ENCODE measurements around the gene KBTBD2. TPM values are rescaled to one million over a fixed set of nuclear protein-coding genes. Genes with fewer than 3 reads are reported as not detected.
"Not testable (repeated sequence)": the region's sequence is repeated elsewhere in the genome, so short reads cannot be mapped to it uniquely, and the experiment has no call there.

KBTBD2 gene
- total RNA-seq, 1 experiment from 2014 or later = 58.7 TPM

DNA sequence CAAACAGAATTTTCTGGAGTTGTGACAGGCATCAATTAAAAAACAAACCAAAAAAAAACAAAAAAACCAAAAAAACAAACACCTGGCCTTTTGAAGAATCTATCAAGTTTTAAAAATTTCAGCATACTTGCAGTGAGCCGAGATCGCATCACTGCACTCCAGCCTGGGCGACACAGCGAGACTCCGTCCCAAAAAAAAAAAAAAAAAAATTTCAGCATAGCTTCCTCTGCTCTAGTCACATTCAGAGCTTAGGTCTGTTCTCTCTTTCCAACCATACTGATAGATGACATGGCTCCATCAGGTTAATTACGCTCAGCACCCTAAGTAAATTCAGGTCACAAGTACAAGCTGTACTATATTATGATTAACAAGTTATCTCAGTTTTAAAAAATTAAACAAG is 3.1 kb downstream of the KBTBD2 start:
- Mint-ChIP-seq H3K27me3 (ENCODE audit: unreplicated experiment) (no peaks in the 10 kb centered on the region), H3K9me3 (ENCODE audit: low read depth, unreplicated experiment) (no peaks in the 10 kb centered on the region), H3K4me1 (ENCODE audit: low read depth, unreplicated experiment) (peaks cover 64% of the 10 kb centered on the region), H3K4me3 (ENCODE audit: low read depth, unreplicated experiment) (peak overlapping the region; percentile 89), H3K36me3 (ENCODE audit: insufficient read depth, unreplicated experiment) (peaks cover 53% of the 10 kb centered on the region), H3K27ac (ENCODE audit: unreplicated experiment) (no peak overlapping the region)
- TF ChIP-seq, protein P1, sequence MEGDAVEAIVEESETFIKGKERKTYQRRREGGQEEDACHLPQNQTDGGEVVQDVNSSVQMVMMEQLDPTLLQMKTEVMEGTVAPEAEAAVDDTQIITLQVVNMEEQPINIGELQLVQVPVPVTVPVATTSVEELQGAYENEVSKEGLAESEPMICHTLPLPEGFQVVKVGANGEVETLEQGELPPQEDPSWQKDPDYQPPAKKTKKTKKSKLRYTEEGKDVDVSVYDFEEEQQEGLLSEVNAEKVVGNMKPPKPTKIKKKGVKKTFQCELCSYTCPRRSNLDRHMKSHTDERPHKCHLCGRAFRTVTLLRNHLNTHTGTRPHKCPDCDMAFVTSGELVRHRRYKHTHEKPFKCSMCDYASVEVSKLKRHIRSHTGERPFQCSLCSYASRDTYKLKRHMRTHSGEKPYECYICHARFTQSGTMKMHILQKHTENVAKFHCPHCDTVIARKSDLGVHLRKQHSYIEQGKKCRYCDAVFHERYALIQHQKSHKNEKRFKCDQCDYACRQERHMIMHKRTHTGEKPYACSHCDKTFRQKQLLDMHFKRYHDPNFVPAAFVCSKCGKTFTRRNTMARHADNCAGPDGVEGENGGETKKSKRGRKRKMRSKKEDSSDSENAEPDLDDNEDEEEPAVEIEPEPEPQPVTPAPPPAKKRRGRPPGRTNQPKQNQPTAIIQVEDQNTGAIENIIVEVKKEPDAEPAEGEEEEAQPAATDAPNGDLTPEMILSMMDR (IDR thresholded peaks at IDR 0.05; ENCODE audit: unreplicated experiment) = no peak
- CTCF ChIA-PET = interaction anchor here (0.5 to 2.4 kb wide), 3 partner anchors 42 to 128 kb away, joined by 3 to 9 read pairs (median 7); no protein-coding TSS in a partner anchor
- DNase-seq = no peak
- BruUV-seq (replicated peaks) = no TSS peak
- intact Hi-C loops (cut with micrococcal nuclease; ENCODE audit: unreplicated experiment) = loop anchor here (1.0 kb wide), 1 partner anchor 163 kb away; no protein-coding TSS in a partner anchor

DNA sequence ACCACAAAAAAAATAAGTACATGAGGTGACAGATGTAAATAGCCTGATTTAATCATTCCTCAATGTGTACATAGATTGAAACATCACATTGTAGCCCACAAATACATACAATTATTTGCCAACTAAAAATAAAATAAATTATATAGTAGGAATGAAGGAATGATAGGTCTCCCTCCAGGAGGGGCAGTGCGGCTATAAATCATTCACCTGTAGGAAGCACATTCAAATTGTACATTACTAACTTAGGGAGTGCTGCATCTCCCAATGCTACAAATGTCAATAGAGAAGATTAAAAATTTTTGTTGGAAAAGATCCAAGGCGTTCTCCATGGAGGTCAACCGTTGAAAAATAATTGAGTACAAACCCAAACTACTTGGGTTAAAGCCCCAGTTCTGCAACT is 4.2 kb downstream of the KBTBD2 start:
- peaks cover 53% of the 10 kb centered on the region for H3K4me1 Mint-ChIP-seq (ENCODE audit: low read depth, unreplicated experiment)
- H3K27me3 Mint-ChIP-seq (ENCODE audit: unreplicated experiment) = no peaks in the 10 kb centered on the region
- TF ChIP-seq, protein P1 (IDR thresholded peaks at IDR 0.05; ENCODE audit: unreplicated experiment) = no peak
- peaks cover 48% of the 10 kb centered on the region for H3K36me3 Mint-ChIP-seq (ENCODE audit: insufficient read depth, unreplicated experiment)
- intact Hi-C loops (cut with micrococcal nuclease; ENCODE audit: unreplicated experiment) = no loop called here
- H3K27ac Mint-ChIP-seq (ENCODE audit: unreplicated experiment) = no peak overlapping the region
- H3K9me3 Mint-ChIP-seq (ENCODE audit: low read depth, unreplicated experiment) = no peaks in the 10 kb centered on the region
- BruUV-seq (replicated peaks) = no TSS peak
- no peak for DNase-seq
- CTCF ChIA-PET = no interaction called here
- H3K4me3 Mint-ChIP-seq (ENCODE audit: low read depth, unreplicated experiment) = no peak overlapping the region

DNA sequence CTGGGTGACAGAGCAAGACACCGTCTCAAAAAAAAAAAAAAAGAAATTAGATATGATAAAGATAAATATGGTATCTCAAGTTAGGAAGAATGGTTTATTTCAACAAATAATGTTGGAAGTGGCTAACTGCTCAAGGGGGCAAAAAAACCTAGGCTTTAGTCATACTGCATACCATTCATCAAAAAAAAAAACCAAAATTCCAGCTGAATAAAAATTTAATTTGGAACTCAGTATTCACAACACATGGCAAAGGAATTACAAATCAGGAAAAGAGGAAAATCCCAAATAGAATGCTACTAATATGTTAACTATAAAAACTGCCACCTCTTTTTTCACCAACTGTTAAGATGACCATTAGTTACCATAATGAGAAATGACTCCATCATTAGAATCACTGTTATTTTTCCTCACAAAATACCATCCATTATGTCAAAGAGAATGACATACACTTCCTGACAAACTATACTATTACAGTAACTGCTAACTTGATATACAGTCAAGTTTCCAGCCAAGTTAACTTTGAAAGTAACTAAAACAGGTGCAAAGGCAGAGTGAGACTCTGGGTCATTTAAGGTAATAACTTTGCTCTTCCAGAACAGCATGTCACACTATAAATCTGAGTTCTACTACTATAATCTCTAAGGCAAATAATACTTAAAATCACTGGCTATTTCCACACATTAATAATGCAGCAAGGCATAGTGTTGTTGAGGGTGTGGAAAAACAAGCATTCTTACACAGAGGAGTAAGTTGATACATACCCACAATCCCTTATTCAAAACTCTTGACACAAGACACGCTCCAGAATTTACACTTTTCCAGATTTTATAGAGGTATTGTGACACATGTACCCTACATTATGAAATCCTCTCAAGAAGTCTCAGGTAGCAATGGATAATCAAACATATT is 10.2 kb downstream of the KBTBD2 start:
- peaks cover 15% of the 10 kb centered on the region for H3K36me3 Mint-ChIP-seq (ENCODE audit: insufficient read depth, unreplicated experiment)
- no peak overlapping the region for H3K4me3 Mint-ChIP-seq (ENCODE audit: low read depth, unreplicated experiment)
- H3K27me3 Mint-ChIP-seq (ENCODE audit: unreplicated experiment) = no peaks in the 10 kb centered on the region
- no peak for DNase-seq
- intact Hi-C loops (cut with micrococcal nuclease; ENCODE audit: unreplicated experiment) = loop anchor here (5.0 kb wide), 1 partner anchor 161 kb away; no protein-coding TSS in a partner anchor
- TF ChIP-seq, protein P1 (IDR thresholded peaks at IDR 0.05; ENCODE audit: unreplicated experiment) = no peak
- BruUV-seq (replicated peaks) = no TSS peak
- H3K27ac Mint-ChIP-seq (ENCODE audit: unreplicated experiment) = peak overlapping the region; percentile 34
- H3K9me3 Mint-ChIP-seq (ENCODE audit: low read depth, unreplicated experiment) = no peaks in the 10 kb centered on the region
- CTCF ChIA-PET = interaction anchor here (0.6 kb wide), 1 partner anchor 35 kb away, joined by 3 read pairs; no protein-coding TSS in a partner anchor
- H3K4me1 Mint-ChIP-seq (ENCODE audit: low read depth, unreplicated experiment) = peaks cover 41% of the 10 kb centered on the region

DNA sequence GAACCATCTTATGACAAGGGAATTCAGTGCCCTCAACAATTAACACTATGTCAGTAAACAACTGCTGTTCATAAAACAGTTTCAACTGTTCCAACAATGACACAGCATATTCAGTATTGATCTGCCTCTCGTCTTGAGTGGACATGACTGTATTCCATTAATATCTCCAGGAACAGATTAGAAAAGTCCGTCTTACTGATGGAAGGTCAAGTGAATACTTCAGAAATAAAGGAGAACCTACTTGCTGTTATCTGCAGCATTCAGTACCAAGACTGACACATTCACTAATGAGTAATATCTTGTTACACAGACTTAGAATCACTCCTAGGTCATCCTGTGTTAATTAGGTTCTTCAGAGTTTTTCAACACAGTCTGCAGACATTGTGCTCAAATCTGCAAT is 12.1 kb downstream of the KBTBD2 start:
- BruUV-seq (replicated peaks) = no TSS peak
- H3K4me3 Mint-ChIP-seq (ENCODE audit: low read depth, unreplicated experiment) = no peak overlapping the region
- CTCF ChIA-PET = interaction anchor here (1.2 kb wide), 1 partner anchor 33 kb away, joined by 5 read pairs; no protein-coding TSS in a partner anchor
- peaks cover 29% of the 10 kb centered on the region for H3K4me1 Mint-ChIP-seq (ENCODE audit: low read depth, unreplicated experiment)
- intact Hi-C loops (cut with micrococcal nuclease; ENCODE audit: unreplicated experiment) = no loop called here
- TF ChIP-seq, protein P1 (IDR thresholded peaks at IDR 0.05; ENCODE audit: unreplicated experiment) = no peak
- no peaks in the 10 kb centered on the region for H3K9me3 Mint-ChIP-seq (ENCODE audit: low read depth, unreplicated experiment)
- peaks cover 19% of the 10 kb centered on the region for H3K36me3 Mint-ChIP-seq (ENCODE audit: insufficient read depth, unreplicated experiment)
- H3K27me3 Mint-ChIP-seq (ENCODE audit: unreplicated experiment) = no peaks in the 10 kb centered on the region
- DNase-seq = no peak
- peak overlapping the region; percentile 64 for H3K27ac Mint-ChIP-seq (ENCODE audit: unreplicated experiment)

- peaks cover 34% of the 10 kb centered on the region for H3K36me3 Mint-ChIP-seq (ENCODE audit: insufficient read depth, unreplicated experiment)
Observed at GRCh38 chr7:32878023-32878422, 13.5 kb downstream of the KBTBD2 start.

More at GRCh38 chr7:32878023-32878422, 13.5 kb downstream of the KBTBD2 start:
- H3K9me3 Mint-ChIP-seq (ENCODE audit: low read depth, unreplicated experiment); intact Hi-C loops (cut with micrococcal nuclease; ENCODE audit: unreplicated experiment); BruUV-seq (replicated peaks); H3K27me3 Mint-ChIP-seq (ENCODE audit: unreplicated experiment); DNase-seq; CTCF ChIA-PET; H3K4me3 Mint-ChIP-seq (ENCODE audit: low read depth, unreplicated experiment): not testable (repeated sequence)
- Mint-ChIP-seq H3K4me1 (ENCODE audit: low read depth, unreplicated experiment) (peaks cover 24% of the 10 kb centered on the region), H3K27ac (ENCODE audit: unreplicated experiment) (peak overlapping the region; percentile 20)
